Muscle layer of duodenum (tissue), 2 donors: ENCODE data around the gene LNX1.

ENCODE experiments used
- H3K27ac ChIP-seq: one replicate; pipeline ENCODE4 v1.7.0; 2013; ENCODE audit warnings: mild to moderate bottlenecking, low read length
- H3K27me3 ChIP-seq: one replicate; pipeline ENCODE4 v1.7.0; 2013; ENCODE audit warnings: low read depth, mild to moderate bottlenecking, control low read depth, low read length
- H3K36me3 ChIP-seq, 2 donors: one replicate each; pipeline ENCODE4 v1.7.0; 2013; ENCODE audit warnings: low read length in 2 of 2, control low read depth in 1 of 2, mild to moderate bottlenecking in 1 of 2; ENCODE audit not compliant: insufficient read depth in 2 of 2, control insufficient read depth in 1 of 2
- H3K4me1 ChIP-seq, 2 donors: one replicate each; pipeline ENCODE4 v1.7.0; 2013; ENCODE audit warnings: low read length in 2 of 2, mild to moderate bottlenecking in 2 of 2, control low read depth in 1 of 2, moderate library complexity in 1 of 2; ENCODE audit not compliant: insufficient read depth in 2 of 2, control insufficient read depth in 1 of 2
- H3K4me3 ChIP-seq, 2 donors: one replicate each; pipeline ENCODE4 v1.7.0; 2013; ENCODE audit warnings: low read length in 2 of 2, low read depth in 1 of 2, mild to moderate bottlenecking in 1 of 2
- H3K9me3 ChIP-seq, 2 donors: one replicate each; pipeline ENCODE4 v1.7.0; 2013; ENCODE audit warnings: low read length in 2 of 2, control low read depth in 1 of 2, mild to moderate bottlenecking in 1 of 2; ENCODE audit not compliant: control insufficient read depth in 1 of 2
- donor health status: healthy.

The LNX1 gene

DNA sequence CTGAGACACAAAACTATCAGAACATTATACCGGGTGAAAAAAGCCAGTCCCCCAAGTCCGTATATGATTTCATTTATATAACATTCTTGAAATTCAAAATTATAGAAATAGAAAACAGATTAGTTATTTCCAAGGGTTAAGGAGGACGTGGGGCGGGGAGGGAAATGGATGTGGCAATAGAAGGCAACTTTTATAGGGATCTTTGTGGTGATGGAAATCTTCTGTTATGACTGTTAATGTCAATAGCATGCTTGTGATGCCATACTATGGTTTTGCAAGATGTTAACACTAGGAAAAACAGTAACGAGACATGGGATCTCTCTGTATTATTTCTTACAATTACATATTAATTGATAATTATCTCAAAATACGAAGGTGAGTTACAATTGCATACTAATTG is 96.4 kb downstream of the LNX1 start:
- Histone ChIP-seq H3K4me1 (peaks cover 0 to 5% of the 10 kb centered on the region in 2 donors), H3K27me3 (no peaks in the 10 kb centered on the region), H3K4me3 (no peak overlapping the region), H3K9me3 (no peaks in the 10 kb centered on the region), H3K36me3 (no peaks in the 10 kb centered on the region), H3K27ac (no peak overlapping the region)

DNA sequence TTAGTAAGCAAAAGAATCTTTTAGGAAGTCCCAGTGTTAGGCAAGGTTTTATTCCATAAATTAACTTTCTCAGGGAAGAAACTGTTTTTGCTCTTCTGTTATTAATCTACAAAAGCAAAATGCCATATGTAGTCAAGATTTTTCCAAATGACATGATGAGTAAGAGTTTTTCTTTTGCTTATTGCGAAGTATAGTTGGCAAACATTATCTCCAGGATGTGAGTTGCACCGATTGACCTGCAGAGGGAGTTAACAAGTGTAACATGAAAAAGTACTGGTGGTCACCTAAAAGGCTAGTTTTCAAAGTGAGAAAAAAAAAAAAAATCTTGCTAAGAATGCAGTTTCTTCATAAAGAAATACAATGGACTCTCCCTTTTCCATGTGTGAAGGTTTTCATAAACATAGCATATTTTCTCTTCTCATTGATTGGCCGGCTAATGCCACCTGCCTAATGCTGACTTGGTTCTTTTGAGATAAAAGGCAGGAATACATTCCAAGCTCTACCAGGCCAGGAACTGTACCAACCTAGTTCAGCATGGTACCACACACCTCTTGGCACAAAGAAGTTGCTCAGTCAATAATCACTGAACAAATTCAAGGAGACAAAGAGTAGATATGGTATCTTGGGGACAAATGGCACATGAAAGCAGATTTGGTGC is 100.2 kb downstream of the LNX1 start:
- no peak overlapping the region for H3K4me3 ChIP-seq
- H3K27ac ChIP-seq = no peak overlapping the region
- H3K4me1 ChIP-seq = no peaks in the 10 kb centered on the region
- no peaks in the 10 kb centered on the region for H3K36me3 ChIP-seq
- H3K27me3 ChIP-seq = no peaks in the 10 kb centered on the region
- no peaks in the 10 kb centered on the region for H3K9me3 ChIP-seq

DNA sequence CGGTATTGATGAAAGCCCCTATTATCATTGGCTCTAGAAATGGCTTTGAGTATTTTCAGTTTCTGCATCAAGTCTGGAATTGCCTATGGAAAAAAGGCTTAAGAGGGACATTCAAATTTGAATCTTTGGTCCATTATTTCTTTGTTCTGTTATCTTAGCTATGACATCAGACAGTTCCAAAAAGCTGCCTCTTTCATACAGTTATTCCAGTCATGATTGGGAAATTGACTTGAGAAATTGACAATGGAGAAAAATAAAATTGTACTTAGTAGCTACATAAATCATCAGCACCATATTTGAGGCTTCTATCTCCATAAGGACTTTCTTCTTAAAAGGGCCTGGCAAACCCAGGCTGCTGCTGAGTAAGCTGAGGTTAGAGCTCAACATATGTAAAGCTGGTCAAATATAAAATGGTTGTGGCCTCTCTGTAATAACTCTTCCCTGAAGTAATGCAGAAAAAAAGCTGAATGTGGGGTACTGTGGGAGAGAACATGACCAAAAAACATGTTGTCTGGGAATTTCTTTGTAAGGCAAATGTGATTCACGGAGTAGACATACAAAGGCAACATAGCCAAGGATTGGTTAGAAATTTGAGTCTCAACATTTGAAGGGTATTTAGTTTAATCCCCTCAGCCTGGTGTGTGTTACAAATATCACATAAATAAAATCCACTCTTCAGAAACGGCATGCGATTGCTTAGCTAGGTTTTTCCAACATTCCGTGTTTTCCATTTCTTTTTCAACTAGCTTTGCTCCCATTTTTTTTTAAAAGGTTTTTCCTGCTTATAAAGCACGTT is 100.9 kb downstream of the LNX1 start:
- Histone ChIP-seq H3K27me3 (no peaks in the 10 kb centered on the region), H3K4me1 (no peaks in the 10 kb centered on the region), H3K27ac (no peak overlapping the region), H3K4me3 (no peak overlapping the region), H3K9me3 (no peaks in the 10 kb centered on the region), H3K36me3 (no peaks in the 10 kb centered on the region)

- H3K27ac ChIP-seq = no peak overlapping the region
- H3K27me3 ChIP-seq = no peaks in the 10 kb centered on the region
- H3K4me1 ChIP-seq = no peaks in the 10 kb centered on the region
- no peaks in the 10 kb centered on the region for H3K9me3 ChIP-seq
- no peak overlapping the region for H3K4me3 ChIP-seq
- no peaks in the 10 kb centered on the region for H3K36me3 ChIP-seq
These were observed 101.9 kb downstream of the LNX1 start for GRCh38 chr4:53489279-53489889.

DNA sequence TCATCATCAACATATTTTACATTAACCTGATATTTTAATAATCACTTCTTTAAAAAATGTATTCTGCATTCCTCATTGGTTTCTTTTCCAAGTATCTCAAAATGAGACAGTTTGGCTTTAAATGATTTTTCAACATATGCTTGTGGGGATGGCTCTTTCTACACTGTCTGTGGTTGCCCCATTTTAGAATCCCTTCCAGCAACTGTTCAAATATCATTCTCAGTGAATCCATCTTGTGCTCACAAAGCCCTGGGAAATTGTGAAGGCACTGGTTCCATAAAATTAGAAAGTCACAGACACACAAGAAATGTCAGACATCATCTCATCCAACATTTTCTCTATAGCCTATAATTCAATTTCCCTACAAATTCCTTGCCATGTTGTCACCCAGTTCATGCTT is 103.5 kb downstream of the LNX1 start:
- Histone ChIP-seq H3K27me3 (no peaks in the 10 kb centered on the region), H3K9me3 (no peaks in the 10 kb centered on the region), H3K27ac (no peak overlapping the region), H3K4me3 (no peak overlapping the region), H3K36me3 (no peaks in the 10 kb centered on the region), H3K4me1 (no peaks in the 10 kb centered on the region)

DNA sequence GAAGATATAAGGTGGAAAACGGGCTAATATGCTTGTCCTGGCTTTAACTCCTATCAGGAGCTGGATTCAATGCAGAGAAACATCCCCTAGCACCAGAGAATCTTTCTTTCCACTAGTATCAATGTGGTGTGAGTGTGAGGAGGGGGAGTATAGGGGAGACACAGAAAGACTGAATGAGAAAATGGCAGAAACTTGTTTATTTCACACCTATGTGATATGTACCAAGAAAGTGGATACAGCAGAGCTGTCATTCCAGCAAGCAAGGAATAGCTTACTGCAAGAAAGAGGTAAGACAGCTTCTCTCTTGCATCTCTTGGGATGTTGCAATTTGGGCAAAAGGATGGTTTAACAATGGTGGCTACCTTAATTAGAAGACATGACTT is 105.6 kb downstream of the LNX1 start:
- H3K36me3 ChIP-seq = no peaks in the 10 kb centered on the region
- no peak overlapping the region for H3K27ac ChIP-seq

DNA sequence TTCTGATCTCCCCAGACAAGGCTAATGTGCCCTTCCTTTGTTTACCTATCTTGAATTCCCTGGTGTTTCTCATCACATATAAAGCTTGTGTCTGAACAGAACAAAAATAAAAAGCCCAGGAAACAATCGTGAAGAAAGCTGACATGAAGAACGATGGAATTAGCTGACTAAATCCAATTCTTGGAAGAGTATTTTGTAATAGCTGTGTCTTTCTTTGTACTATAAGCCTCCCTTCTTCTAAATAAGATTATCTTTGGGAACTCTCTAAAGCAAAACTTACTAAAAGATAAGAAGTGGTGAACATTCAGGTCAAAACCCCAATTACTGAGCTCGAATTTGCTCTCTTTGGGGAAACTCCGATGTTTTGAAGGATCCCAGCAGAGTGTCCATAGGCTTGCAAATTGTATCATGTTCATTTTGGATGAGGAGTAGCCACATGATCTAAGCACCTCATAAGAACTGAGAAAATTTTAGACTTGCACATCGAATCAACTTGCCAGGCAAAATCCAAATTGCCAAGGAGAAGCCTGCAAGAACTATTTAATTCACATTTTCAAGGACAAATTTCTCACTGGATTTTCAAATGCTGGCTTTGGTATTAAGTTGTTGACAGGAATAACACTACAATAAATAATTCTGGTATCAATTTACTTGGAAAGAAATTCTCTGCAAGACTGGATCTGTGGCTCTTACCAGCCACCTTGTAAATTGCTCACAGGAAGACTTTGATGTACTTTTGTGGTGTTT is 106.2 kb downstream of the LNX1 start:
- Histone ChIP-seq H3K4me3 (no peak overlapping the region), H3K36me3 (no peaks in the 10 kb centered on the region), H3K27ac (no peak overlapping the region), H3K4me1 (no peaks in the 10 kb centered on the region), H3K27me3 (no peaks in the 10 kb centered on the region), H3K9me3 (no peaks in the 10 kb centered on the region)

More for the DNA sequence above, 105.6 kb downstream of the LNX1 start:
- no peaks in the 10 kb centered on the region for H3K27me3 ChIP-seq
- H3K9me3 ChIP-seq = no peaks in the 10 kb centered on the region
- no peak overlapping the region for H3K4me3 ChIP-seq
- no peaks in the 10 kb centered on the region for H3K4me1 ChIP-seq

DNA sequence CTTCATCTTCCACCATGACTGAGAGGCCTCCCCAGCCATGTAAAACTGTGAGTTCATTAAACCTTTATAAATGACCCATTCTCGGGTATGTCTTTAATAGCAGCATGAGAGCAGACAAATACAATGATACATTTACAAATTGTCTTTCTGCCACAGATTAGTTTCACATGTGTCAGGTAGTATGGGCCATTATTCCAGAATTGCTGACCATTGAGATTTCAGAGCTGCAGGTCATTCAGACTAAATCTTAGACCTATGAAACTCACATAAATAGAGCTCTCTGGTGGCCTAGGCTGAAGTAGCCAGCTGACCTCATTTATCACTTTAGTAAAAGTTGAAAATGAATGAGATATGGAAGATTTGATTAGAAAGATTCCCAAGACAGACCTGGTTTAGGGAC is 108.0 kb downstream of the LNX1 start:
- no peaks in the 10 kb centered on the region for H3K9me3 ChIP-seq
- no peaks in the 10 kb centered on the region for H3K36me3 ChIP-seq
- no peak overlapping the region for H3K4me3 ChIP-seq
- H3K27ac ChIP-seq = no peak overlapping the region
- H3K4me1 ChIP-seq = no peaks in the 10 kb centered on the region
- H3K27me3 ChIP-seq = no peaks in the 10 kb centered on the region

DNA sequence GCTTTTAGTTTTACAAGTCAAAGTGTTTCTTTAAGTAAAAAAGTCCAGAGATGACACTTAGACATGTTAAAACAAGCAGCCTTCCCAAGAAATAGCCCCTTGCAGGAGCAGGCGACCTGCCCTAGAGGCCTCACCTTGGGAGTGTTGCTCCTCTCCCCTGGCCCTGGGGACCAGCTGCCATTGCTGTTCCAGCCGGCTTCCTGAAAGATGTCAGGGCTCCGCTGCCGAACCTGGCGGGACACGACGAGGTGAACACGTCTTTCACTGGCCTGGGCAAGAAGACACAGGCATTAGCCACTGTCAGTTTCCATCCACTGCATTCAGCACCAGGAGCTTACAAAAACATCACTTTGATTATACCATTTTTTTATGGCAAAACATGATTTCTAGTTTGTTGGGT is 109.7 kb downstream of the LNX1 start:
- no peaks in the 10 kb centered on the region for H3K9me3 ChIP-seq
- no peaks in the 10 kb centered on the region for H3K27me3 ChIP-seq
- no peaks in the 10 kb centered on the region for H3K4me1 ChIP-seq
- H3K36me3 ChIP-seq = no peaks in the 10 kb centered on the region
- H3K27ac ChIP-seq = no peak overlapping the region
- no peak overlapping the region for H3K4me3 ChIP-seq

DNA sequence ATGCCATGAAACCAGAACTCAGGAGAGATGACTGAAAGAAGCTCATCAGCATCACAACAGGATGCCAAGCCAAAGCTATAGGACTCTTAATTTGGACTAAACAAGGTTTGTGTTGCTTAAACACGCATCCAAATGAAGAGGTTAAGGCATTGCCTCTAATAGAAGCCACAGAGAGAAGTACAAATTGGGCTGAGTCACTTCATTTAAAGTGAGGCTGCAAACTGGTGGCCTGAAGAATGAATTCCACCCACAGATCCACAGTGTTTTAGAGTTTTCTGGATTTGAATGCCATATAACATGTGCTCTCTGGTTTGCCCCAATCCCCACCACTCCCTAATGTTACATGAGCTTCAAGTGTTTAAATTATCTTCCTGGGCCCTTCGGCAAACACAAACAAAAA is 110.4 kb downstream of the LNX1 start:
- Histone ChIP-seq H3K27me3 (no peaks in the 10 kb centered on the region), H3K36me3 (no peaks in the 10 kb centered on the region), H3K4me3 (no peak overlapping the region), H3K27ac (no peak overlapping the region), H3K9me3 (no peaks in the 10 kb centered on the region), H3K4me1 (no peaks in the 10 kb centered on the region)
